Measurements from ENCODE around the gene ZNF189.

Gene ZNF189

GRCh38 chr9:101398068-101398929 lies at the start of gene ZNF189, which contains the start of gene MRPL50:
ZNF189 (plus strand) TSS chr9:101398851; CDS start chr9:101399157, 306 bp downstream.
MRPL50 (minus strand) TSS chr9:101398618; CDS start chr9:101398592, 26 bp downstream.
- peak; percentile 71 to 100 (median 99) for DNase-seq

DNA sequence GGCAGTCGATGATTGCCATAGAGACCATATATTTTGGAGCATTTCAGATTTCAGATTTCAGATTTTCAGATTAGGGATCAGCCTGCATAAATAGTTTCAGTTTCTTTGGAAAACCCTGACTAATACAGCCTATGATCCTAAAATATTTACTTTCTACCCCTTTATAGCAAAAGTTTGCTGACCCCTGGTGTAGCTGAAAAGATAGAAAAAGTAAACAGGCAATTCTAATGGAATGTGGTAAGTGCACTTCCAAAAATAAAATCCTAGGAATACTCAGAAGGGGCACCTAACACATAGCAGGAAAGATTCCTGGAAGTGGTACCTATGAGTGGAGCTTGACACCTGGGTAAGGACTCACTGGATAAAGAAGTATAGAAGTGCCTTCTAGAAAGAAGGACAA lies 48.4 kb upstream of the ZNF189 start:
- DNase-seq: no peak

GRCh38 chr9:101352892-101353463 lies 45.7 kb upstream of the ZNF189 start:
- DNase-seq: no peak

DNA sequence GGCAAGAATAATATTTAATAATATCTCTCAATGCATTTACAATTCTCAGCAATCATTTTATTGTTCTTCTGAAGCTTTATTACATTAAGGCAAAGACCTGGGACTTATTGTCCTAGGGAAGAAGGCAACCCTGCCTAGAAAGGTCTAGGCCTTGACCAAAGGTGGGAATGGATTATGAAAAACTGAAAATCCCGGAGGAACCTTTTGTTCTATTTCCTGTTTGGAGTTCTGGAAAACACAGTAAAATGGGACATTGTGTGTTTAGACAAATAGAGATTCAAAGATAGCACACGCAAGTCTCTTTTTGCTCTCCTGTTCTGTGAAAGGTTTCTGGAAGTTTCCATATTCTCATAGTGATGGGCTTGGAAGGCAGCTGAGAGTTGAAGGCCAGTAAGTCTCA lies 45.0 kb upstream of the ZNF189 start:
- no peak for DNase-seq

DNA sequence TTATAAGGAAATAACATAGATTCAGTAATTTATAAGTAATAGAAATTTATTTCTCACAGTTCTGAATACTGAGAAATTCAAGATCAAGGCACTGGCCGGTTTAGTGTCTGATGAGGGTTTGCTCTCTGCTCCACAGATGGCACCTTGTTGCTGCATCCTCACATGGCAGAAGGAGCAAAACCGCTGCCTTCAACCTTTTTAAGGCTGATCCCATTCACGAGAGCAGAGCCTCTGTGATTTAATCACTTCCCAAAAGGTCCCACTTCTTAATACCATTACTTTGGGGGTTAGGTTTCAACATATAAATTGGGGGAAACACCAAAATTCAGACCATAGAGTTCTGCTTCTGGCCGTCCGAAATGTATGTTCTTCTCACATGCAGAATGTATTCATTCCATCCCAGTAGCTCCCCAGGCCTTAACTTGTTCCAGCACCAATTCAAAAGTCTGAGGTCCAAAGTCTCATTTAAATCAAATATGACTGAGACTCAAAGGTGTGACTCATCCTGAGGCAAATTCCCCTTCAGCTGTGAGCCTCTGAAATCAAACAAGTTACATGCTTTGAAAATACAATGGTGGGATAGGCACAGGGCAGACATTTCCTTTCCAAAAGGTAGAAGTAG lies 44.4 kb upstream of the ZNF189 start:
- DNase-seq: no peak

GRCh38 chr9:101354765-101355708 lies 43.6 kb upstream of the ZNF189 start:
- no peak for DNase-seq

GRCh38 chr9:101356619-101357018 lies 42.0 kb upstream of the ZNF189 start:
- DNase-seq: no peak

DNA sequence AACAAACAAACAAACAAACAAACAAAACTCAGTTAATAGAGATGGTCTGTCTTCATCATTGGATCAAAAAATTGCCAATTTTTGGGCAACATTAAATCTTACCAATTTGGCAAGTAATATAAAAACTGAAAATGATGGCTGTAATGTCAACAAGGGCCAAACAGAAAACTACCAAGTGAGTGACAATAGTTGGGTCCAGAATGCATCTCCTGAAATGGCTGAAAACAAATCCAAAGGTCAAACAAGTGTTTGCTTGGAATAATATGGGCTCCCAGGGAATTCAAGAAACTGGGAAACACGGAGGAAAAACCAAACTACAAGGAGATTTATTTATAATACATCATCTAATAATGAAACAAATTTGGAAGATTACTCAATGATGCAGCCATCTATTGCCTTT lies 39.0 kb upstream of the ZNF189 start:
- no peak for DNase-seq

DNA sequence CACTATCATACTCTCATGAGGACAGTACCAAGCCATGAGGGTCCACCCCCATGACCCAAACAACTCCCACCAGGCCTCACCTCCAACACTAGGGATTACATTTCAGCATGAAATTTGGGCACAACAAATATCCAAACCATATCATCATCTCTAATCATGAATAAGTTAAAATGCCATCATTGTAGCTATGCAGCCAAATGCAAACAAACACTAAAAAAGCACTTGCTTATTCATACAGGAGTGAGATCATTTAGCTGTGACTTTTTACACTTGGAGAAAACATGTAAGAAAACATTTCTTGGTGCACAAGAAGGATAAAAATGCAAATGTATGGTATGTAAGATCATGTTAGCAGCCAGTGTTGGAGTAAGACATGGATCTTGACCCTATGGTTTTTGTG lies 38.0 kb upstream of the ZNF189 start:
- no peak for DNase-seq

DNA sequence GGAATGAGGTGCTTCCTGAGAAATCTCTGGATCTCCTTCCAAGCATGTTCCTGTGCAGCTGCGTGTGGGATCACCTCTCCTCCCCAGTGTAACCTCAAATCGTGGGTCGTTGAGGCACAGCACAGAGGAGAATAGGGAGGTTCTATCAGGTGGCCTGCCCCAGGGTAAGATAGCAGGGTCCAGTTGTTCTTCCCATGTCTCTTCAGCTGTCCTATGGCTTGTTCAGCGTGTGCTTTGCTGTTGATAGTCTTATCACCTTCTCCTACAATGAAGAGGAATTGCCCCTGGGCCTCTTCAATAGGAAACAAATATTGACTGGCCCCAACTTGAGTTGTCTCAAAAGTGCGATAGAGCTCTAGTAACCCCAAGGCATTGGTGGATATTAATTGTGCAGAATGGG lies 36.2 kb upstream of the ZNF189 start:
- DNase-seq: no peak

- DNase-seq: no peak
Observed at GRCh38 chr9:101365181-101365580, 33.5 kb upstream of the ZNF189 start.

GRCh38 chr9:101366038-101366756 lies 32.5 kb upstream of the ZNF189 start:
- no peak for DNase-seq

DNA sequence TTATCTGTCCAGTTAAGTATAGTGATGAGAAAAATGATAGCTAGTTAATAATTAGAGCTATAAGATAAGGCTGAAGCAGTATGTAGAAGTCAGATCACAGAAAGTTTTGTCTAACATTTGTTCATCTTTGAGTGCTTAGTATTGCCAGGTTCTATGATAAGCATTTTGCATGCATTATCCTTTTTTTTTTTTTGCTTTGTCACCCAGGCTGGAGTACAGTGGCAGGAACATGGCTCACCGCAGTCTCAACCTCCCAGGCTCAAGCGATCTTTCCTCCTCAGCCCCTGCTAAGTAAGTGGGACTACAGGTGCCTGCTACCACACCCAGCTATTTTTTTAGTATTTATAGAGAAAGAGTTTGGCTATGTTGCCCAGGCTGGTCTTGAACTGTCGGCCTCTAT lies 31.3 kb upstream of the ZNF189 start:
- DNase-seq: no peak

DNA sequence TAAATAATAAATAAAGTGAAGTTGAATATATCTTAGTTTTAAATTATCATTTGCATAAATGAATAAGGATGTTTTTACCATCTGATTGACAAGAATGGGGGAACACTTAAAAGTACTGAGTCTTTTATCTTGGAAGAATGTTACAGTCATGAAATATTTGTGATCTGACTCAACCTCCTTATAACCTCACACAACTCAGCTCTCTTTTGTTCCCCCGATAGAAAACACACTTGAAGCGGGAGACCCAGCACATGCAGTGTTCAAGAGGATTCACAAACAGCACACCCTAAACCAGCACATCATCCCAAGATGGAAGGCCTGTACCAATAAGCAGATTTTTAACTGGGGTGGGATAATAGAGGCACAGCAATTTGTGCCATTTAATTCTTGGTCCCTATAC lies 29.4 kb upstream of the ZNF189 start:
- DNase-seq: no peak

DNA sequence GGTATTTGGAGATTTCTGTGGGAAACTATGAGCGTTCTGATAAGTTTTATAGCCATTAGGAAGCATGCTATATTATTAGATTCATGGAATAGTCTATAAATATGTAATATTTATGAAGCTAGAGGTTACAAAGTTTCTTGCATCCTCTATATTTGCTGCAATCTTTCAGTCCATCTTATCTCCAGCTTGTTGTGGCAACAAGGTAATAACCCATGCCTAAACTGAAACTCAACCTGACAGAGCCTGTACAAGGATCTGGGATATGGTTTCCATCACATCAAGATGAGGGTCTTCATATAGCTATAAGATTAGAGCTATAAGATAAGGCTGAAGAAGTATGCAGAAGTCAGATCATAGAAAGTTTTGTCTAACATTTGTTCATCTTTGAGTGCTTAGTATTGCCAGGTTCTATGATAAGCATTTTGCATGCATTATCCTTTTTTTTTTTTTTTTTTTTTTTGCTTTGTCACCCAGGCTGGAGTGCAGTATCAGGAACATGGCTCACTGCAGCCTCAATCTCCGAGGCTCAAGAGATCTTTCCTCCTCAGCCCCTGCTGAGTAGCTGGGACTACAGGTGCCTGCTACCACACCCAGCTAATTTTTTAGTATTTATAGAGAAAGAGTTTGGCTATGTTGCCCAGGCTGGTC lies 28.6 kb upstream of the ZNF189 start:
- DNase-seq: no peak

DNA sequence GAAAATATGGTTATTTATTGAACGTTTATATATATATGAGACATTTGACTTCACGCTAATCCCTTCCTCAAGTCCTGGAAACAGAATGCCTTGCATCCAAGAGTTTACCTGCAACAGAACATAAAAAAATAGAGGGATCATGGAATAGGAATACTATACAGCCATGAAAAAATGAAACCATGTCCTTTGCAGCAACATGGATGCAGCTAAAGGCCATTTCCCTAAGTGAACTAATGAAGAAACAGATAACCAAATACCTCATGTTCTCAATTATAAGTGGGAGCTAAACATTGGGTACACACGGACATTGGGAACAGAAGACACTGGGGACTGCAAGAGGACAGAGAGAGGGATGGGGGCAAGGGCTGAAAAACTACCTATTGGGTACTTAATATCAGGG lies 26.8 kb upstream of the ZNF189 start:
- no peak for DNase-seq

DNA sequence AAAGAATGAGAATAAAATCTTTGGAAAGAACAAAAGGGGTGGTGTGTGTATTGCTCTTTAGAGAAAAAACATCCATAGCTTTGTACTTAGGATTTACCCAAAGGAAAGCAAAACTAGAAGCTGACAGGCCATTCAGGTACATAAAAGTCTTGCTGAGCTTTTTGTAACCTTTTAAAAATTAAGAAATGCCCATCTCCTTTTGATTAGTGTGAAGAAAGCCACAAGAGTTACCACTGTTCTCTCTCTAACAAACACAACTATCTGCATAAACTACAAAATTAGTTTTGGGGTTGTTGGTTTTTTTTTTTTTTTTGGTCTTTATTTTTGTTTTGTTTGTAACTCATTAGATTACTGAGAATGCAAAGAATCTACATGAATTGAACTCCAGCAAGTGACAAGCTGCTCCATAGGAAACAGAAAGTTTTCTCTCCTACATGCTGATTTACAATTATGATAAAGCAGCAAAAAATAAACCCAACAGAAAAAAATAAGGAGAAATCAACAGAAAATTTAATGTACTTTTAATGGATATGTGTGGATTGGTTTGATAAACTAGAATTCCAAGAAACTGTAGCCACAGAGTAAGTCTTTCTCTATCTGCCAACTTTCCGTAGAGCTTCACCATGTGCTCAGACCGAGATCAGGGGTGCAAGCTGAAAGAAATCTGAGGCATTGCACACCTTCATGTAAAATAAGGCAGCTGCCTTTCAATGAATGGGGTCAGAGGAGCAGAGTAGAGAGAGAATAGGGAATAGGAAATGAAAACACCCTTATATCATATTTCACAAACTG lies 26.1 kb upstream of the ZNF189 start:
- no peak for DNase-seq

DNA sequence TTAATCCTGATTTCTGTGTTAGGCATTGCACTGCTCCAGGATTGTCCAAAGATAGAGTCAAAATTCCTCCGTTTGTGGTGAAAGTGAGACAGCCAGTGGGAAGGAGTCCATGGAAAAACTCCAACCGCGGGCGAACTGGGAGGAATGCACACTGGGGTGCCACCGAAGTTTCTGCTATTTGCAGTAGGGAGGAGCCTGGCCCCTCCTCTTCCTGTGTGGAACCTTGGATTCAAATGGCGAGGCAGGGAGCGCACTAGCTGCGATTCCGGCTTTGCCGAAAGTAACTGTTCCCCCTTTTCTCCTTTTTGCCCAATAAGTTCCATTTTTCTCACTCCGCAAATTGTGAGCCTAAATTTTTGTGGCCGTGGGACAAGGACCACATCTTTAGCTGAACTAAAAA lies 23.1 kb upstream of the ZNF189 start:
- DNase-seq: no peak

All from nucleus accumbens (tissue), 56 donors.